Stimulated activated CD4-positive, alpha-beta T cell treated with anti-CD3 and anti-CD28 coated beads, Interleukin-2, amount 100 ng/mL, for 4 hours (primary cell): ENCODE data around the gene IRGC.
A peak's percentile ranks its signal among the peaks of the same experiment; 100 is the strongest.
"Not testable (repeated sequence)": the region's sequence is repeated elsewhere in the genome, so short reads cannot be mapped to it uniquely, and the experiment has no call there.

Experiments
- DNase-seq: peaks from one replicate; pipeline ENCODE4 v3.0.0-alpha.2; 2020; ENCODE audit warnings: low read depth

Gene IRGC

DNA sequence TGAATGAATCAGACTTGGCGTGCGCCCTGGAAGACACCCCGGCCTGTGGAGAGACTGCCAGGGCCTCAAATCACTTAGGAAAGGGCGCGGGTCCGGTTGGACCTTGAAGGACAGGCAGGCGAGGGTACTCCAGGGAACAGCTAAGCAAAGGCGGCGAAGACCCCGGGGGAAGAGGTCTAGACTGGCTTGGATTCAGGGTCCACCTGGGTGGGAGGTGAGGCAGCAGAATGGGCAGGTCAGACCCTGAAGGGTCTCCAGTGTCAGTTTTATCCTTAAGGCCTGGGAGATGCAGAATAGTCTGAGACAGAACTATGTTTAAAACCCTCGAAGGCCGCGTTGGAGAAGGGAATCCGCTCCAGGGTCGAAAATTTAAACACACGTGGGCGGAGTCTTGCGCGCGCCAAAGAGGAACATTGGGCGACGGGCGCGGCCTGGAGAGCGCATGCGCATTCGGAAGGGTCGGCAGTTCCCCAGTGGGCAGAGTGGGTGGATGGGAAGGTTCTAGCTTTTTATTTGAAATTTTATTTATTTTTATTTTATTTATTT is 39.5 kb downstream of the IRGC start:
- peak; percentile 67 for DNase-seq

DNA sequence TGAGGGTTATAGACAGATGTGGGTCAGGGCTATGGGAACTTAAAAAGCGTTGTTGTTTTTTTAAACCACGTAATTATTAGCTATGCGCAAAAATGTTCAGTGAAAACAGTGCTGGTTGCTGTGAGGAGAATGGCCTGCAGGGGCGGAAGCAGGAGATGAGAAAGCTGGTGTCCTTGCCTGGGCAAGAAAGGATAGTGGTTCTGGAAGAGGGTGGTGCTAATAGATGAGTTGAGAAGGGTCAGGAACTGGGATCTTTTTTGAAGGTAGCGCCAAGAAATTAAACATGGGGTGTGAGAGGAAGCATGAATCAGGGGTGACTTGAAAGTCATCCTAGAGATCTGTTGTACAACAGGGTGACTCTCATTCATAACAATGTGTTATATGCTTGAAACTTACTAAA is 43.6 kb downstream of the IRGC start:
- DNase-seq, result no peak

DNA sequence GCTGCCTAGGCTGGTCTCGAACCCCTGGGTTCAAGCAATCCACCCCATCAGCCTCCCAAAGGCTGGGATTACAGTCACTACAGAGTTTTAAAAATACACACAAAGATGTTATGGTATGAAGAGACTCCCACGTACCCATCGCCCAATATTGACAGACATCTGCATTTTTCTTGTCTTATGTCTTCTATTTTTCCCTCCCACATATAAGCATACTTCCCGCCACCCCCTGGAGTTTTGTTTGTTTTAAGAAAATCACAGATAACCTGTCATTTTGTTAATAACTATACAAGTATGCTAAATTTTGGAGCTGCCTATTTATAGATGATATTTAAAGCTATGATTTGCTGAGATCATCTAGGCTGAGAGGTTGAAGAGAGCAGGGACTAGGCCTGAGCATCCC is 45.1 kb downstream of the IRGC start:
- DNase-seq, result no peak

GRCh38 chr19:43762814-43763213 is 46.9 kb downstream of the IRGC start:
- no peak for DNase-seq

GRCh38 chr19:43763473-43763939 is 47.6 kb downstream of the IRGC start:
- no peak for DNase-seq

DNA sequence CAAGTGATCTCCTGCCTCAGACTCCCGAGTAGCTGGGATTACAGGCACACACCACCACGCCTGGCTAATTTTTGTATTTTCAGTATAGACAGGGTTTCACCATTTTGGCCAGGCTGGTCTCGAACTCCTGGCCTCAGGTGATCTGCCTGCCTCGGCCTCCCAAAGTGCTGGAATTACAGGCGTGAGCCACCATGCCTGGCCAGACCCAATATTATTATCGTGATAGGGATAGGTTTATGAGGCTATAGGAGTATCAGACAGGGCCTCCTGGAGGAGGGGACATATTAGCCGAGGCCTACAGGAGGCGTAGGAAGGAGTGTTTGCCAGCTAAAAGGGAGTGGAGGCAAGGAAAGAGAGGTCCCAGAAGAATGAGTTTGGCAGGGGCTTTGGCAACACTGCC is 48.8 kb downstream of the IRGC start:
- not testable (repeated sequence) for DNase-seq

GRCh38 chr19:43765109-43765876 is 49.4 kb downstream of the IRGC start:
- DNase-seq, result peak; percentile 63

DNA sequence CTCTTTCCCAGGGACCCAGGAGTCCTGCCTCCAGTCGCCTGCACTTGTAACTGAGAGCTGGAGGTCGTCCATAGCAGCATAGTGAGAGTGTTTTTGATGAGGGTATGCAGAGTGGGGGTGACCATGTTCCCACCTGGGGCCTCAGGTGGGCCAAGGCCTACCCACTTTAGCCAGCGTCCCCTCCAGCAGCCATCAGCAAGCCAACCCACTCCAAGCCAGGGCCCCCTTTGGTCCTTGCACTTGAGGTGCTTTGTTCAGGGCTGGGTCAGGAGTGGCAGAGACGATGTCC is 50.8 kb downstream of the IRGC start:
- no peak for DNase-seq

DNA sequence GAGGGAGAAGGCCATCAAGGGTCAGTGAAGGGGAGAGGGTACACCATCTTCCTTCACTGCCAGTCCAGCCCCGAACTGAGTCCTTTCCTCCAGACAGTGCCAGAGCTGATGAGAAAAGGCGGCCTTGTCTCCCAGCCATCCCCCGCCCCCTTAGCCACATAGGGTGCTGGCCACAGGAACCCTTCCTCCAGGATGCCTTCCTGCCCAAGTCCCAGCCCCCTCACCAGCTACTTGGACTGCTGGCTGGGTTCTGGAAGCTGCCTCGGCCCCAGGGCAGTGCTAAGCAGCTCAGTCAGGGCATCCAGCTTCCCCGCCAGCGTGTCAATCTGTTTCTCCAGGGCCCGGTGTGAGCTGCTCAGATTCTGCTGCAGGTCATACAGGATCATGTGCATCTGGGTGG is 51.4 kb downstream of the IRGC start:
- DNase-seq, result no peak

GRCh38 chr19:43767818-43768217 is 51.9 kb downstream of the IRGC start:
- no peak for DNase-seq

GRCh38 chr19:43768273-43769050 is 52.6 kb downstream of the IRGC start:
- no peak for DNase-seq

GRCh38 chr19:43769256-43769655 is 53.4 kb downstream of the IRGC start:
- no peak for DNase-seq
